ENCODE data around the gene POLR1G. TPM values are rescaled to one million over a fixed set of nuclear protein-coding genes. Genes with fewer than 3 reads are reported as not detected.

Gene POLR1G
- total and polyA plus RNA-seq, 9 of the 15 experiments (the other 6 are each of a cell fraction or from before 2014, with no cell fraction given), result 3.0 to 50.1 (median 27.4) TPM

DNA sequence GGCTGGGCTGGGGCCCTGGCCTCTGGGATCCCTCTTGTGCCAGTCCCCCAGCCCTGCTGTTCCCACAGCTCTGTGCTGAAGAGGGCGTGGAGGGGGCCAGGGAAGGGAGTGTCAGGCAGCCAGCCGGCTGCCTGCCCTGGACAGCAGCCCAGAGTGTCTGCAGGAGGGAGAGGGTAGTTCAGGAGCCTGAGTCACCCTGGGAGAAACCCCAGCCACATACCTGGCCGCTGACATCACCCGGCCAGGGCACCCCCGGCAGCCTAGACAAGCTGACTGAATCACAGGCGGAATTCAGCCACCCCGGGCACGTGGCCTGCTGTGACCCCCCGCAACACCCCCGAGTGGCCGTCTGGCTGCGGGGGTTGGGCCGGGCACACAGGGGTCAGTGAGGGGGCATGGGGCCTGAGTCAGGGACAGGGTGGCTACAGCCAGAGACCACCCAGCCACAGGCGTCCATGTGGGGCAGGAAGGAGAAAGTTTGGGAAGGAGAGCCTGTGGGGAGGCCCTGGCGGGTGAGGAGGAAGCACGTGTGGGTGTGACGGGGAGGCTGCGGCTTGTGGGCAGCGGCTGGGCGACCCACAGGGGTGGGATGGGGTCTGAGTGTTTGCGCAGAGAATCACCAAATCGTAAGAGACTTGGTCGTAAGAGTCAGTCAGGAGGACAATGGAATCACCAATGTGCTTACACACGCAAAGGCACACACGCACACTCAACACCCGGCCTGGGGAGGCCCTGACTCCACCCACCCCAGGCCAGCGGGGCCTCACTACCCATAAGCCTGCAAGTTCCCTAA is 49.5 kb downstream of the POLR1G start (continued):
- TF ChIP-seq, protein P1, sequence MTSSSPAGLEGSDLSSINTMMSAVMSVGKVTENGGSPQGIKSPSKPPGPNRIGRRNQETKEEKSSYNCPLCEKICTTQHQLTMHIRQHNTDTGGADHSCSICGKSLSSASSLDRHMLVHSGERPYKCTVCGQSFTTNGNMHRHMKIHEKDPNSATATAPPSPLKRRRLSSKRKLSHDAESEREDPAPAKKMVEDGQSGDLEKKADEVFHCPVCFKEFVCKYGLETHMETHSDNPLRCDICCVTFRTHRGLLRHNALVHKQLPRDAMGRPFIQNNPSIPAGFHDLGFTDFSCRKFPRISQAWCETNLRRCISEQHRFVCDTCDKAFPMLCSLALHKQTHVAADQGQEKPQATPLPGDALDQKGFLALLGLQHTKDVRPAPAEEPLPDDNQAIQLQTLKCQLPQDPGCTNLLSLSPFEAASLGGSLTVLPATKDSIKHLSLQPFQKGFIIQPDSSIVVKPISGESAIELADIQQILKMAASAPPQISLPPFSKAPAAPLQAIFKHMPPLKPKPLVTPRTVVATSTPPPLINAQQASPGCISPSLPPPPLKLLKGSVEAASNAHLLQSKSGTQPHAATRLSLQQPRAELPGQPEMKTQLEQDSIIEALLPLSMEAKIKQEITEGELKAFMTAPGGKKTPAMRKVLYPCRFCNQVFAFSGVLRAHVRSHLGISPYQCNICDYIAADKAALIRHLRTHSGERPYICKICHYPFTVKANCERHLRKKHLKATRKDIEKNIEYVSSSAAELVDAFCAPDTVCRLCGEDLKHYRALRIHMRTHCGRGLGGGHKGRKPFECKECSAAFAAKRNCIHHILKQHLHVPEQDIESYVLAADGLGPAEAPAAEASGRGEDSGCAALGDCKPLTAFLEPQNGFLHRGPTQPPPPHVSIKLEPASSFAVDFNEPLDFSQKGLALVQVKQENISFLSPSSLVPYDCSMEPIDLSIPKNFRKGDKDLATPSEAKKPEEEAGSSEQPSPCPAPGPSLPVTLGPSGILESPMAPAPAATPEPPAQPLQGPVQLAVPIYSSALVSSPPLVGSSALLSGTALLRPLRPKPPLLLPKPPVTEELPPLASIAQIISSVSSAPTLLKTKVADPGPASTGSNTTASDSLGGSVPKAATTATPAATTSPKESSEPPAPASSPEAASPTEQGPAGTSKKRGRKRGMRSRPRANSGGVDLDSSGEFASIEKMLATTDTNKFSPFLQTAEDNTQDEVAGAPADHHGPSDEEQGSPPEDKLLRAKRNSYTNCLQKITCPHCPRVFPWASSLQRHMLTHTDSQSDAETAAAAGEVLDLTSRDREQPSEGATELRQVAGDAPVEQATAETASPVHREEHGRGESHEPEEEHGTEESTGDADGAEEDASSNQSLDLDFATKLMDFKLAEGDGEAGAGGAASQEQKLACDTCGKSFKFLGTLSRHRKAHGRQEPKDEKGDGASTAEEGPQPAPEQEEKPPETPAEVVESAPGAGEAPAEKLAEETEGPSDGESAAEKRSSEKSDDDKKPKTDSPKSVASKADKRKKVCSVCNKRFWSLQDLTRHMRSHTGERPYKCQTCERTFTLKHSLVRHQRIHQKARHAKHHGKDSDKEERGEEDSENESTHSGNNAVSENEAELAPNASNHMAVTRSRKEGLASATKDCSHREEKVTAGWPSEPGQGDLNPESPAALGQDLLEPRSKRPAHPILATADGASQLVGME (CRISPR knock-in tag; IDR thresholded peaks at IDR 0.05), result no peak
- TF ChIP-seq GTF2F1 (IDR thresholded peaks at IDR 0.05; ENCODE audit: low read depth, low read length) (no peak), ZNF318 (IDR thresholded peaks at IDR 0.05; ENCODE audit: borderline replicate concordance in 1 of 2, low read depth in 1 of 2) (peak in 1 of 2 experiments; percentile 81; a peak in 2 of 4 replicates), EZH2 (IDR thresholded peaks at IDR 0.05; ENCODE audit: borderline replicate concordance, low read depth, low read length) (no peak)
- TF ChIP-seq, protein P2, sequence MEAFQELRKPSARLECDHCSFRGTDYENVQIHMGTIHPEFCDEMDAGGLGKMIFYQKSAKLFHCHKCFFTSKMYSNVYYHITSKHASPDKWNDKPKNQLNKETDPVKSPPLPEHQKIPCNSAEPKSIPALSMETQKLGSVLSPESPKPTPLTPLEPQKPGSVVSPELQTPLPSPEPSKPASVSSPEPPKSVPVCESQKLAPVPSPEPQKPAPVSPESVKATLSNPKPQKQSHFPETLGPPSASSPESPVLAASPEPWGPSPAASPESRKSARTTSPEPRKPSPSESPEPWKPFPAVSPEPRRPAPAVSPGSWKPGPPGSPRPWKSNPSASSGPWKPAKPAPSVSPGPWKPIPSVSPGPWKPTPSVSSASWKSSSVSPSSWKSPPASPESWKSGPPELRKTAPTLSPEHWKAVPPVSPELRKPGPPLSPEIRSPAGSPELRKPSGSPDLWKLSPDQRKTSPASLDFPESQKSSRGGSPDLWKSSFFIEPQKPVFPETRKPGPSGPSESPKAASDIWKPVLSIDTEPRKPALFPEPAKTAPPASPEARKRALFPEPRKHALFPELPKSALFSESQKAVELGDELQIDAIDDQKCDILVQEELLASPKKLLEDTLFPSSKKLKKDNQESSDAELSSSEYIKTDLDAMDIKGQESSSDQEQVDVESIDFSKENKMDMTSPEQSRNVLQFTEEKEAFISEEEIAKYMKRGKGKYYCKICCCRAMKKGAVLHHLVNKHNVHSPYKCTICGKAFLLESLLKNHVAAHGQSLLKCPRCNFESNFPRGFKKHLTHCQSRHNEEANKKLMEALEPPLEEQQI (IDR thresholded peaks at IDR 0.05), result no peak
- TF ChIP-seq, protein P3, sequence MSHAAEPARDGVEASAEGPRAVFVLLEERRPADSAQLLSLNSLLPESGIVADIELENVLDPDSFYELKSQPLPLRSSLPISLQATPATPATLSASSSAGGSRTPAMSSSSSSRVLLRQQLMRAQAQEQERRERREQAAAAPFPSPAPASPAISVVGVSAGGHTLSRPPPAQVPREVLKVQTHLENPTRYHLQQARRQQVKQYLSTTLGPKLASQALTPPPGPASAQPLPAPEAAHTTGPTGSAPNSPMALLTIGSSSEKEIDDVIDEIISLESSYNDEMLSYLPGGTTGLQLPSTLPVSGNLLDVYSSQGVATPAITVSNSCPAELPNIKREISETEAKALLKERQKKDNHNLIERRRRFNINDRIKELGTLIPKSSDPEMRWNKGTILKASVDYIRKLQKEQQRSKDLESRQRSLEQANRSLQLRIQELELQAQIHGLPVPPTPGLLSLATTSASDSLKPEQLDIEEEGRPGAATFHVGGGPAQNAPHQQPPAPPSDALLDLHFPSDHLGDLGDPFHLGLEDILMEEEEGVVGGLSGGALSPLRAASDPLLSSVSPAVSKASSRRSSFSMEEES (CRISPR knock-in tag; IDR thresholded peaks at IDR 0.05), result no peak

All from K562 (cell line).